Measurements from ENCODE around the gene MON1A.

DNA sequence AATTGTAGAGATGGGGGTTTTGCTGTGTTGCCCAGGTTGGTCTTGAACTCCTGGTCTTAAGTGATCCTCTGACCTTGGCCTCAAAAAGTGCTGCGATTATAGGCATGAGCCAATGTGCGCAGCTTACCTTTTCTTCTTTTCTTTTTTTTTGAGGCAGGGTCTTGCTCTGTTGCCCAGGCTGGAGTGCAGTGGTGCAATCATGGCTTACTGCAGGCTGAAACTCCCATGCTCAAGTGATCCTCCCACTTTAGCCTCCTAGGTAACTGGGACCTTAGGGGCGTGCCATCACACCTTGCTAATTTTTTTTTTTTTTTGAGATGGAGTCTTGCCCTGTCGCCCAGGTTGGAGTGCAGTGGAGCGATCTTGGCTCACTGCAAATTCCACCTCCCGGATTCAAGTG, 23.3 kb upstream of the MON1A start:
- TF ChIP-seq, protein P1, sequence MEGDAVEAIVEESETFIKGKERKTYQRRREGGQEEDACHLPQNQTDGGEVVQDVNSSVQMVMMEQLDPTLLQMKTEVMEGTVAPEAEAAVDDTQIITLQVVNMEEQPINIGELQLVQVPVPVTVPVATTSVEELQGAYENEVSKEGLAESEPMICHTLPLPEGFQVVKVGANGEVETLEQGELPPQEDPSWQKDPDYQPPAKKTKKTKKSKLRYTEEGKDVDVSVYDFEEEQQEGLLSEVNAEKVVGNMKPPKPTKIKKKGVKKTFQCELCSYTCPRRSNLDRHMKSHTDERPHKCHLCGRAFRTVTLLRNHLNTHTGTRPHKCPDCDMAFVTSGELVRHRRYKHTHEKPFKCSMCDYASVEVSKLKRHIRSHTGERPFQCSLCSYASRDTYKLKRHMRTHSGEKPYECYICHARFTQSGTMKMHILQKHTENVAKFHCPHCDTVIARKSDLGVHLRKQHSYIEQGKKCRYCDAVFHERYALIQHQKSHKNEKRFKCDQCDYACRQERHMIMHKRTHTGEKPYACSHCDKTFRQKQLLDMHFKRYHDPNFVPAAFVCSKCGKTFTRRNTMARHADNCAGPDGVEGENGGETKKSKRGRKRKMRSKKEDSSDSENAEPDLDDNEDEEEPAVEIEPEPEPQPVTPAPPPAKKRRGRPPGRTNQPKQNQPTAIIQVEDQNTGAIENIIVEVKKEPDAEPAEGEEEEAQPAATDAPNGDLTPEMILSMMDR (tag by site-specific recombination; IDR thresholded peaks at IDR 0.05): no peak
- TF ChIP-seq ZBTB21 (tag by site-specific recombination; IDR thresholded peaks at IDR 0.05) (no peak), ZSCAN23 (tag by site-specific recombination; IDR thresholded peaks at IDR 0.05) (no peak), ZNF274 (IDR thresholded peaks at IDR 0.05; ENCODE audit: low read length) (no peak), ZNF274 (tag by site-specific recombination; IDR thresholded peaks at IDR 0.05; ENCODE audit: borderline replicate concordance) (no peak)
